ENCODE results near the gene ARF3.
"Not testable (repeated sequence)": the region's sequence is repeated elsewhere in the genome, so short reads cannot be mapped to it uniquely, and the experiment has no call there.

The ARF3 gene

GRCh38 chr12:48924617-48925303 lies 32.5 kb downstream of the ARF3 start:
- DNase-seq: peak; percentile 68

- DNase-seq: no peak
These were observed 34.2 kb downstream of the ARF3 start for GRCh38 chr12:48923117-48923516.

- peak; percentile 22 for DNase-seq
These were observed 39.3 kb downstream of the ARF3 start for GRCh38 chr12:48917857-48918537.

GRCh38 chr12:48910196-48910595 lies 47.1 kb downstream of the ARF3 start:
- no peak for DNase-seq

- DNase-seq: not testable (repeated sequence)
These were observed 47.6 kb downstream of the ARF3 start for GRCh38 chr12:48909698-48910097.

- no peak for DNase-seq
These were observed 50.0 kb downstream of the ARF3 start for GRCh38 chr12:48907245-48907644.

GRCh38 chr12:48903982-48904411 lies 53.3 kb downstream of the ARF3 start:
- peak; percentile 78 for DNase-seq

- DNase-seq: no peak
These were observed 53.8 kb downstream of the ARF3 start for GRCh38 chr12:48903363-48903981.

- no peak for DNase-seq
These were observed 56.0 kb downstream of the ARF3 start for GRCh38 chr12:48901278-48901677.

- no peak for DNase-seq
These were observed 57.6 kb downstream of the ARF3 start for GRCh38 chr12:48899651-48900050.

GRCh38 chr12:48894271-48894670 lies 63.0 kb downstream of the ARF3 start:
- no peak for DNase-seq

- DNase-seq: peak; percentile 74
These were observed 66.4 kb downstream of the ARF3 start for GRCh38 chr12:48890657-48891418.

- DNase-seq: no peak
These were observed 67.6 kb downstream of the ARF3 start for GRCh38 chr12:48889679-48890078.

Measured in stimulated activated CD4-positive, alpha-beta T cell treated with anti-CD3 and anti-CD28 coated beads, Interleukin-12 subunit alpha, Interleukin-12 subunit beta, amount 100 ng/mL, for 4 hours (primary cell).